Cardiac fibroblast (primary cell): ENCODE data around the gene PARP8.
A peak's percentile ranks its signal among the peaks of the same experiment; 100 is the strongest.
"Not testable (repeated sequence)": the region's sequence is repeated elsewhere in the genome, so short reads cannot be mapped to it uniquely, and the experiment has no call there.

Experiments
- DNase-seq, 2 donors: peaks; one replicate each; pipeline versions ENCODE4 v3.0.0 to v3.0.0-alpha.2; 2010; ENCODE audit warnings: low read depth in 2 of 2
- H3K4me3 ChIP-seq, 2 donors: replicated peaks in 1 of 2; 1 replicate in 1 of 2; 2 replicates in 1 of 2; pipeline ENCODE4 v1.5.1; 2011; ENCODE audit warnings: low read depth in 2 of 2, low read length in 2 of 2, mild to moderate bottlenecking in 2 of 2, moderate library complexity in 1 of 2
- TF ChIP-seq, protein P1 (sequence below): IDR thresholded peaks from one replicate; pipeline ENCODE4 v1.5.1; 2011; ENCODE audit warnings: low read depth, mild to moderate bottlenecking, low read length, inconsistent platforms

PARP8 gene, protein sequence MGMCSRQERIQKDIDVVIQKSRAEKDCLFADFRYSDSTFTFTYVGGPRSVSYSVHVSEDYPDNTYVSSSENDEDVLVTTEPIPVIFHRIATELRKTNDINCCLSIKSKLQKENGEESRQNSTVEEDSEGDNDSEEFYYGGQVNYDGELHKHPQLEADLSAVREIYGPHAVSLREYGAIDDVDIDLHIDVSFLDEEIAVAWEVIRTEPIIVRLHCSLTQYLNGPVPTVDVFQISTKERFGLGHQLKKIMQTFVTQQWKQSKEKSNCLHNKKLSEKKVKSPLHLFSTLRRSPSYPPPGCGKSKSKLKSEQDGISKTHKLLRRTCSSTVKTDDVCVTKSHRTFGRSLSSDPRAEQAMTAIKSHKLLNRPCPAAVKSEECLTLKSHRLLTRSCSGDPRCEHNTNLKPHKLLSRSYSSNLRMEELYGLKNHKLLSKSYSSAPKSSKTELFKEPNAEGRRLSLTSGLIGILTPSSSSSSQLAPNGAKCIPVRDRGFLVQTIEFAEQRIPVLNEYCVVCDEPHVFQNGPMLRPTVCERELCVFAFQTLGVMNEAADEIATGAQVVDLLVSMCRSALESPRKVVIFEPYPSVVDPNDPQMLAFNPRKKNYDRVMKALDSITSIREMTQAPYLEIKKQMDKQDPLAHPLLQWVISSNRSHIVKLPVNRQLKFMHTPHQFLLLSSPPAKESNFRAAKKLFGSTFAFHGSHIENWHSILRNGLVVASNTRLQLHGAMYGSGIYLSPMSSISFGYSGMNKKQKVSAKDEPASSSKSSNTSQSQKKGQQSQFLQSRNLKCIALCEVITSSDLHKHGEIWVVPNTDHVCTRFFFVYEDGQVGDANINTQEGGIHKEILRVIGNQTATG

GRCh38 chr5:50666261-50667022 lies at the start of gene PARP8:
Gene PARP8, plus strand, starts transcription at chr5:50666637. Its CDS starts 459 bp downstream, at chr5:50667096.
- DNase-seq, result peak; percentile 39 to 61
- H3K4me3 ChIP-seq, result peak within 1 kb of the TSS; percentile 88 to 92
- TF ChIP-seq, protein P1, sequence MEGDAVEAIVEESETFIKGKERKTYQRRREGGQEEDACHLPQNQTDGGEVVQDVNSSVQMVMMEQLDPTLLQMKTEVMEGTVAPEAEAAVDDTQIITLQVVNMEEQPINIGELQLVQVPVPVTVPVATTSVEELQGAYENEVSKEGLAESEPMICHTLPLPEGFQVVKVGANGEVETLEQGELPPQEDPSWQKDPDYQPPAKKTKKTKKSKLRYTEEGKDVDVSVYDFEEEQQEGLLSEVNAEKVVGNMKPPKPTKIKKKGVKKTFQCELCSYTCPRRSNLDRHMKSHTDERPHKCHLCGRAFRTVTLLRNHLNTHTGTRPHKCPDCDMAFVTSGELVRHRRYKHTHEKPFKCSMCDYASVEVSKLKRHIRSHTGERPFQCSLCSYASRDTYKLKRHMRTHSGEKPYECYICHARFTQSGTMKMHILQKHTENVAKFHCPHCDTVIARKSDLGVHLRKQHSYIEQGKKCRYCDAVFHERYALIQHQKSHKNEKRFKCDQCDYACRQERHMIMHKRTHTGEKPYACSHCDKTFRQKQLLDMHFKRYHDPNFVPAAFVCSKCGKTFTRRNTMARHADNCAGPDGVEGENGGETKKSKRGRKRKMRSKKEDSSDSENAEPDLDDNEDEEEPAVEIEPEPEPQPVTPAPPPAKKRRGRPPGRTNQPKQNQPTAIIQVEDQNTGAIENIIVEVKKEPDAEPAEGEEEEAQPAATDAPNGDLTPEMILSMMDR, result no peak

DNA sequence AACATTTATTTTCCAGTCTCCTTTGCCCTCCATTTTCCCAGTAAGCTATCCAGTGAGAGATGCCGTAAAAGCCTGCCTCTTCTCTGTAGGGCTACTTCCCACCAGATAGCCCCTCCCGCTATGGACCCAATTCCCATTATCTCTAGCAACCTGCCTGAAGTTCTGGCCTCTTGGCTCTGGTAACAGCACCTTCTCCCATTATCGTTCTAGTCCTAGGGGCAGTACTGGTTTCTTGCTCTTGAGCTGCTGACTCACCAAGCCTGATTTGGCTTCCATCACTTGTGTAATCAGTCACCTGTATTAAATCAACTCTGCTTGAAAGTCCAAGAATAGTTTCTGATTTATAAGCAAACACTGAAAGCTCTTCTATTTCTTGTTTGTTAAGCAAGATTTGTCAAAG lies 42.8 kb upstream of the PARP8 start:
- no peak for DNase-seq
- TF ChIP-seq, protein P1, result no peak
- no peak overlapping the region for H3K4me3 ChIP-seq

GRCh38 chr5:50634866-50635265 lies 31.6 kb upstream of the PARP8 start:
- not testable (repeated sequence) for DNase-seq, H3K4me3 ChIP-seq

DNA sequence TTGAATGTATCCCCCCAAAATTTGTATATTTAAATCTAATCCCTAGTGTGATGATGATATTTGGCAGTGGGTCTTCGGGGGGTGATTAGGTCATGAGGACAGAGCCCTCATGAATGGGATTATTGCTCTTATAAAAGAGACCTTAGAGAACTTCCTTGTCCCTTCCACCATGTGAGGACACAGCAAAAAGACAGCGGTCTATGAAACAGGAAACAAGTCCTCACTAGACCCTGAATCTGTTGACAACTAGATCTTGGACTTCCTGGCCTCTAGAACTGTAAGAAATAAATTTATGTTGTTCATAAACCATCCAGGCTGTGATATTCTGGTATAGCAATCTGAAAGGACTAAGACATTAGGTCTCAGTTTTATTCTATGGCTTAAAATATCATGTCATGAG lies 28.9 kb upstream of the PARP8 start:
- H3K4me3 ChIP-seq, DNase-seq: not testable (repeated sequence)

DNA sequence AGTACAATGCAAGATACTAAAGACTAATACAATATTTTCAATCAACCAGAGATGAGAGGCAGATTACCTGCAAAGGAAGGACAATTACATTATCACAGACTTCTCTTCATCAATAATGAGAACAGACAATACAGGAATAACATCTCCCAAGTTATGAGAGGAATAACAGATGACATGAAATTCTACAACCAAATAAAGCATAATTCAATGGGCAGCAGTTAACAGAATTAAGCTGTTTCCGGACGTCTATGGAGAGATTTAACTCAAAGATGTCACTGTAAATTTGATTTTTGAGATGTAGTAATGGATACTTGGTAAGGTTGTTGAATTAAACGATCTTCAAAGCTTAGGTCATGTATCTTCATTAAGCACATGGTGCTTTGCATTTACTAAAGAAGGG lies 19.8 kb upstream of the PARP8 start:
- TF ChIP-seq, protein P1, result no peak
- no peak for DNase-seq
- H3K4me3 ChIP-seq, result no peak overlapping the region

- DNase-seq, result no peak
- TF ChIP-seq, protein P1, result no peak
- no peak overlapping the region for H3K4me3 ChIP-seq
These were observed 18.7 kb upstream of the PARP8 start for GRCh38 chr5:50647726-50648125.

DNA sequence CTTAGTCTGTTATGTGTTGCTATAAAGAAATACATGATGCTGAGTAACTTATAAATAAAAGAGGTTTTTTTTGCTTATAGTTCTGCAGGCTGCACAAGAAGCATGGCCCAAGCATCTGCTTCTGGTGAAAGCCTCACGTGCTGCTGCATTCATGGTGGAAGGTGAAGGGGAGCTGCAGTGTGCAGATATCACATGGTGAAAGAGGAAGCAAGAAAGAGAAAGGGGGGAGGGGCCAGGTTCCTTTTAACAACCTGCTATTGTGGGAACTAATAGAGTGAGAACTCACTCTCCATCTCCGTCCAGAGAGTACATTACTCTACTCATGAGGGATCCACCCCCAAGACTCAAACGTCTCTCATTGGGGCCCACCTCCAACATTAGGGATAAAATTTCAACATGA lies 12.5 kb upstream of the PARP8 start:
- TF ChIP-seq, protein P1, result no peak
- H3K4me3 ChIP-seq, result no peak overlapping the region
- no peak for DNase-seq
